Dermis blood vessel endothelial cell (primary cell): ENCODE measurements around the gene PTPRN2. TPM values are rescaled to one million over a fixed set of nuclear protein-coding genes. Genes with fewer than 3 reads are reported as not detected.

Experiments used
- DNase-seq: peaks from one replicate; pipeline ENCODE4 v3.0.0; 2010
- total RNA-seq: library from RNA; depleted of rRNA; stranded (reverse); fragments of >200 nt; gene quantifications from 2 replicates; pipeline ENCODE4 v1.2.3, GENCODE V29; 2014

Gene PTPRN2
- total RNA-seq, 1 donor from 2014 or later: 2.2 TPM

DNA sequence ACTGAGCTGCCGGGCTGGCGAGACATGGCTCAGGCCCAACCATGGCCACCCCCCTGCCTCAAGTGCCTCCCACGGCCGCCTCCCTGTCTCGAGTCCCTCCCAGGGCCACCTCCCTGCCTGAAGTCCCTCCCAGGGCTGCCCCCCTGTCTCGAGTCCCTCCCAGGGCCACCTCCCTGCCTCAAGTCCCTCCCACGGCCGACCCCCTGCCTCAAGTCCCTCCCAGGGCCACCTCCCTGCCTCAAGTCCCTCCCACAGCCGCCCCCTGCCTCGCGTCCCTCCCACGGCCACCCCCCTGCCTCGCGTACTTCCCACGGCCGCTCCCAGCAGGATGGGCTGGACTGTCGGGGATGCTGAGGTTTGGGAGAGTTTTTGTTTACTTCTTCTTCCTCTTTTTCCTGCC, 462.5 kb downstream of the PTPRN2 start:
- no peak for DNase-seq

DNA sequence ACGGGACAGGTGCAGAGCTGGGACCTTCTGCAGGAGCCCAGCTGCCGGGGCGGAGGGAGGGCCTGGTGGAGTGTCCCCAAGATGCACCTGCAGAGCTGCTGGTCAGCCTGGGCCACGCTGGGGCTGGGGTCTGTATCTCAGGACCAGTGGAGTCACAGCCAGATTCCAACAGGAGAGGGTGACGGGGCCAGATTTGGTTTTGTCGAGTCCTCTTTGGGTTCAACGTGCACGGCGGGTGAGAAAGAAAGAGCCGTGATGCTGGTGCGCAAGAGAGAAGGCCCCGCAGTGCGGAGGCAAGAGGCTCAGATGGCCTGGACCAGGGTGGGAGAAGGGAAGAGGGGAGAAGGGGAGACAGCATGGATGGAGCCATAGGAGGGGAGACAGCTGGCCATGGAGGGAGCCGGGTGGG, 462.9 kb downstream of the PTPRN2 start:
- DNase-seq: no peak

DNA sequence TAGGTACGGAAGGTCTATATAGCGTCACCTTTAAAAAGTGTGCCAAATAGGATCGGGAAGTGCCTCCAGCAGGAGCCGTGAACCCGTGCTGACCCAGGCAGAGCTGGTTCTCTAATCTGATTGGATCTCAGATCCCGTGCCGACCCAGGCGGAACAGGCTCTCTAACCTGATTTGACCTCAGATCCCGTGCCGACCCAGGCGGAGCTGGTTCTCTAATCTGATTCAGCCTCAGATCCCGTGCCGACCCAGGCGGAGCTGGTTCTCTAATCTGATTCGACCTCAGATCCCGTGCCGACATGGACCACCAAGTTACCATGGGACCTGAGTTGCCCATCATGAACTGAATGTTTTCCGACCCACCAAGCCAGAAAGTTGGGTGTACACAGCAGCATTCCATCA, 463.9 kb downstream of the PTPRN2 start:
- no peak for DNase-seq

DNA sequence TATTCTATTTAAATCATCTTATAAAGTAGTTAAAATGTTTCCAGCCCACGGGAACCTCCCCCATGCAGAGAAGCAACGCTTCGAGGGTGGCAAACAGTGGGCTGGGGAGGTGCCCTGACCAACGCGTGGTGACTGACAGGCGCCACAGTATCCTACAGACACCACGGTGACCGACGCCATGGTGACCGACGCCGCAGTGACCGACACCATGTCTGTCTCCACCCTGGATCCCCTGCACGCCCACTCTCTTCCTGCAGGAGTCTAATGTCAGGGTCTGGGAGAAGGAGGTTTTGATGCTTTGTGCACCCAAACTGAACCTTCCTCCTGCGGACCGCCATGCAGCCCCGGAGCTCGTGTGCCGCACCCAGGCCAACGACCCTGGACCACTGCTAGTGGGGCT, 464.4 kb downstream of the PTPRN2 start:
- DNase-seq: no peak

DNA sequence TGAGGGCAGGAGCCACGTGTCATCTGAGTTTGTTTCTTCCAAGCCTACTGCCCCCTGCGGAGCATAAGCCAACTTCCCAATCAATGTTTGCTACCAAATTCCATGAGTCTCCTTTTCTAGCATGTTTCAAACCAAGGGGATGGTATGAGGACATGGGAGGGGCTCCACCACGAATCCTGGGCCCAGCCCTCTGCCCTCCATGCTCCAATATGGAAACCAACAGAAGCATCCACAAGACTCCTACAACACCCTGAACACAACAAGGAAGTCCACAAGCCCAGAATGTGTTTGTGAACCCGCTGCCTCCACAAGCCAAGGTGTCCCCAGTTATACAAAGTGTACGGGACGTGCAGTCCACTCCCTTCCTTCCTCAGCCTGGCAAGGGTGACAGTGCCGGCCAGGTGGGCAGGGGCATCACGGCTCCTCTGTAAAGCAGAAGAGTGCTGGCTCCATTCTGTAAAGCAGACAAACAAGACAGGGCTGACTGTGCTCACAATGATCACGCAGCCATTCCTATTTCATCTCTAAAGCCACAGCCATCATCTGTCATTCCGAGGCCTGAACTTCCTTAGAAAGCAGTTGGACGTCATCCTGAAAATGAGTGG, 466.1 kb downstream of the PTPRN2 start:
- DNase-seq: no peak

DNA sequence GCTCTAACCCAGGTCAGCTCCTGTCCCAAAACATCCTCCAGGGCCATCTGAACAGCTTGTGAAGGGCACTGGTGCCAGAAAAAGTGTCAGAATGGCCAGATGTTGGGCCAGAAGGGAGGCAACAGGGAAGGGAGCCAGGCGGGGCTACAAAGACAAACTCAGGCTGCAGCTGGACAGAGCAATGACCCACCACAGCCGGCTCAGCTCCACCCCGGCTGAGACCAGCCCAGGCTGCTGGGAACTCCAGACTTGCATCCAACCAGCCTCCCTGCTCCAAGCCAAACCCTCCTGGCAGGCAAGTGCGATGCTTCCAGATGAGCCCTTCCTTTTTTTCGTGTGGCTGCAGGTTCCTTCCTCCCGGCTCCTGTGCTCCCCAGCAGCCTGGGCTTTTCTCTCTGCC, 466.9 kb downstream of the PTPRN2 start:
- no peak for DNase-seq

DNA sequence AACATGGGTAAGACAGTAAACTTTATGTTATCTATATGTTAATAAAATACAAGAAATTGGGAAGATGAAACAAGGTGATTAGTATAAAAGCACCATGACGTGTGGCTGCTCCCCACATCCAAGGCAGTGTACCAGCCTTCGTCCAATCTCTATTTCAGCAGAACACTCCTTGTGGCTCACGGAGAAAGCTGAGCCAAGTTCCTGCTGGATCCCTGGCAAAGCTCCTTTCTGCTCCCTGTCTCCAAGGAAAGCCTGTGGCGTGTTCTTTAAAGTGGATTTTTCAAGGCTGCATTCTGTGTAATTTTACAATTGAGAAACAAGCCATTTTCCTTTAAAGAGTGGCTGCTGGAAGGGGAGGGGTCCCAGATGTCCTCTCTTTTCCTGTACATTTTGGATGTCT, 467.3 kb downstream of the PTPRN2 start:
- DNase-seq: no peak

DNA sequence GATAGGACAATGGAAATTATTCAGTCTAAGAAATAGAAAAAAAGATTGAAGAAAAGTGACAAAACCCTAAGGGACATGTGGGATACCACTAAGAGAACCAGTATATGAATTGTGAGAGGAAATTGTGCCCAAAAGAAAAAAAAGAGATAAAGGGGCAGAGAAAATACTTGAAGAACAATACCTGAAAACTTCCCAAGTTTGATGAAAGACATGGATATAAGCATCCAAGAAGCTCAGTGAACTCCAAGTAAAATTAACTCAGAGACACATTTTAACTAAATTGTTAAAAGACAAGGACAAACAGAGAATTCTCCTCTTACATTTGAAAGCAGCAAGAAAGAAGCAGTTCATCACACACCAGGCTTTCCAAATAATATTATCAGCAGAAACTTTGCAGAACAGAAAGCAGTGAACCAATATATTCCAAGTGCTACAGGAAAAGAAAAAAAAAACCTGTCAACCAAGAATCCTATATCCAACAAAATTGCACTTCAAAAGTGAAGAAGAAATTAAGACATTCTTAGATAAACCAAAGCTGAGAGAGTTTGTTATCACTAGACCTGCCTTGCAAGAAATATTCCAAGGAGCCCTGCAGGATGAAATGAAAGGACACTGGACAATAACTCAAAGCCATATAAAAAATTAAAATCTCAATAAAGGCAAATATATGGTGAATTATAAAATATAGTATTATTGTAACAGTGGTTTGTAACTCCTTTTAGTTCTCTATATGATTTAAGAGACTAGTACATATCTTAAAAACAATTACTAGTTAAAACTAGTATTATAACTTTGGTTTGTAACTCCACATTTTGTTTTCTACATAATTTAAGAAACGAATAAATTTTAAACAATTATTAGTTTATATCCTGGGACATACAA, 470.0 kb downstream of the PTPRN2 start:
- no peak for DNase-seq

DNA sequence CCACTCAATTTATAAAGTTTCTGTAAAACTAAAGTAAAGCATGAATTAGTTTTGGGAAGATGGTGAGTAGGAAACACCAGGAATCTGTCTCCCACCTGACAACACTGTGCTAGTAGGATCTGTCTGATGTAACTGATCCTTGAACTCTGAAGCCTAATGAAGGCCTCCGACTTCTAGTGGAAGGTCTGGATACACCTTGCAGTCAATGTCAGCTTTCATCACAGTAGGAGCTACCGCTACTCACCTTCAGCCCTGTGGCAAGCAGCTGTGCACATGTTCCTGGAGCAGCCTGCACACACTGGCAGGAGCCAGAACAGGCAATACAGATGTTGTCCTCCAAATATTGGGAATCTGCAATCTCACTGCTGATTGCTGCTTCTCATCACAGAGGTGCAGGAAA, 471.4 kb downstream of the PTPRN2 start:
- DNase-seq: no peak

DNA sequence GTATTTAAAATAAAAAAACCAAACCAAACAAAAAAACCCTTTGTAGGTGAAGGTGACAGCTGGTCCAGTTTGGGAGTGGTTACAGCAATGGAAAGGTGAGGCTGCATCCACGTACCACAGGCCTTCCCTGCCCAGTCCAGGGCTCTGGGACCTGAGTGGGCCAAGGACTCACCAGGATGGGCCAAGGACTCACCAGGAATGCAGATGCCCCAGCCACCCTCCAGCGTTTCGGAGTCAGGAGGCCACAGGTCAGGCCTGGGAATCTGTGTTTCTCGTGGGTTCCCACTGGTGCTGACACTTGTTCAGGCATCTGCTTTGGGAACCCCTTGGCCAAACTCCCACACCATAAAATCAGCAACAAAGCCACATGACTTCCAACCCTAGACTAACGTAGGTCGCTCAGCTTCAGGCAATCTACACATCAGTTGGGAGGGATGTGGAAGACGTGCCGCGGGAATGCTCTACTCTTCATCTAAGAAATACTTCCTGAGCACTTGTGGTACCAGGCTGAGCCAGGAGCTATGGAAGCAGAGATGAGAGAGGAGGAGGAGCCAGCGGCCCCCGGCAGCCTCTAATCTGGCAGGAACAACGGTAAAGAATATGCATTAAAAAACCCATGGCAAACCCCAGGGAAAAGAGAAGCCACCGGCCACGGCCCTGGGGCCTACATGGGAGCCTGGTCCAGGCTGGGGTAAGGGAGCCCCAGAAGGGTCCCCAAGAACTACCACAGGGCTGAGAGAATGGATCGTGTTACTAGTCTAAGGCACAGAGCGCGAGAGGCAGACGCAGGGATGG, 473.4 kb downstream of the PTPRN2 start:
- DNase-seq: no peak

DNA sequence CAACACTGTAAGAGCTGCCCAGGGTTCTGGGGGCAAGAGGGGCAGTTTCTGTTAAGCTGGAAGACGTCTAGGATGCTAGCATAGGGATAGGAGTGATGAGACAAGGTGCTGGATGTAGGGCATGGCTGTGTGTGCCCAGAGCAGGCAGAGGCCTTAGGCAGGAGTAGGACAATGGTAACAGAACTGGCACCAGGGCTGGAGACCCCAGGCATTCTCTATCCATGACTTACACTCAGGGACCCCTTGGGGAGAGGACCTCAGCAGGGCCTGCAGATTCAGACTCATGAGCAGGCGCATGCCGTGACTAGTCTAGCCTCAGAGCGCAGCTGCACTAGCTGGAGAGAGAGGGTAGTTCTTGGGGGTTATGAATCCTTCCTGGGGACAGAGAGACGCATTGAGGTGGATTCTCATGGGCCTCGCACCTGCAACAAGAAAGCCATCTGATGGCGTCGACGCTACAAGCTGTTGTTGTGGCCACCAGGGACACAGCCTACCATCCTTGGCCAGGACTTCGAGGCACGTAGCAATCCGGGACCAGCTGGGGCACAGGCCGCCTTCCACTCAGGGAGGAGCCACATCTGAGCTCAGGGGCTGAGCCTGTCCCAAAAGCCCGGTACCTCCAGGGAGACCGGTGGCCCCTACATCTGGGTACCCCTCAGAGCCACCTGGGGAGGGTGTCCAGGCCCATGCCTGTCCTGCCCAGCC, 474.1 kb downstream of the PTPRN2 start:
- DNase-seq: no peak

DNA sequence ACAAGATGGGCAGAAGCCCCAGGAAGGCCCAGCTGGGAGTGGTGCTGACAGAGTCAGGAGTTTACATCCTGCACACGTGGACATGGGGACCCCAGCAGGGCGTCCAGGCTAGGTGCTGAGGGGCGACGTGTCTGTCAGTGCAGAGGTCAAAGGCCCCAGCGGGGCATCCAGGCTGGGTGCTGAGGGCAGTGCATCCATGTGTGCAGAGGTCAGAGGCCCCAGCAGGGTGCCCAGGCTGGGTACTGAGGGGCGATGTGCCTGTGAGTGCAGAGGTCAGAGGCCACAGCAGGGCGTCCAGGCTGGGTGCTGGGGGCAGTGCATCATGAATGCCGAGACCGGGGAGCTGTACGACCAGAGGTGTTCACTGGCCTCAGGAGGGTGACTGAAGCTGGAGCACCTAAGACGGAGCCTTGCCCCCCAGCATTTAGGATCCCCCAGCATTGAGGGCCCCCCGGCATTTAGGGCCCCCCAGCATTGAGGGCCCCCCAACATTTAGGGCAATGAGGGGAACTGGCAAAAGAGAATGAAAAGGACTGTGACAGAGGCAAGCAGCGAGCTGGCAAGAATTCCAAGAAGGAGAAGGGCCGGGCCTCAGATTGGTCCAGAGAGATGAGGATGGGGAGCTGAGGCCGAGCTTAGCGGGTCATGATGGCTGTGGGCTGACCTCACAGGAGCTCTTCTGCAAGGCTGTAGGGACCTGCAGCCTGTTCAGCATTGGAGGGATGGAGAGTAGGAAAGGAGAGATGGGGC, 474.9 kb downstream of the PTPRN2 start:
- no peak for DNase-seq

DNA sequence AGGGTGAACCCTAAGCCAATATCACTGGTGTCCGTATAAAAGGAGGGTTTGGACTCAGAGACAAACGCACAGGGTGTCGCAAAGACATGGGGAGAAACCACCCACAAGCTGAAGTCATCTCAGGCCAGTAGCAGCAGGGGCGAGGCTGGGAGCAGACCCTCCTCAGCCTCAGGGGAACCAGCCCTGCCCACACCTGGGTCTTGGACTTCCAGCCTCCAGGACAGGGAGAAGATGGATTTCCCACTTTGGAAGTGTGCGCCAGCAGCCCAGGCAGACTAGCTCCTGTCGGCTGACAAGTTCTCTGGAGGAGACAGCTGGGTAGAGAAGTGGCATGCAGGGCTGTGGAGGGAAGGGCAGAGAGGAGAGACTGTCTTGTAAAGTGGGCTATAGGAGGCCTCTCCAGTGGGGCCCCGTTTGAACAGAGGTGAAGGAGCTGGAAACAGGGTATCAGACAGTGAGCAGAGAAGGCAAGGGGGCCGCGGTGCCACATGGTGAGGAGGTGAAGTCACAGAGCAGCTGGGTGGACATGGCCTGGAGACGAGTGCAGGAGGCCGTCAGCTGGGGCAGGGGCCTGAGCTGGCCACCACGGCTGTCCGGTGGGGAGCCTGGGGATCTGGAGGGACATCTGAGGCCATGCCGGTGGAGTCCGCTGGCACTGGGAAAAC, 475.6 kb downstream of the PTPRN2 start:
- no peak for DNase-seq

DNA sequence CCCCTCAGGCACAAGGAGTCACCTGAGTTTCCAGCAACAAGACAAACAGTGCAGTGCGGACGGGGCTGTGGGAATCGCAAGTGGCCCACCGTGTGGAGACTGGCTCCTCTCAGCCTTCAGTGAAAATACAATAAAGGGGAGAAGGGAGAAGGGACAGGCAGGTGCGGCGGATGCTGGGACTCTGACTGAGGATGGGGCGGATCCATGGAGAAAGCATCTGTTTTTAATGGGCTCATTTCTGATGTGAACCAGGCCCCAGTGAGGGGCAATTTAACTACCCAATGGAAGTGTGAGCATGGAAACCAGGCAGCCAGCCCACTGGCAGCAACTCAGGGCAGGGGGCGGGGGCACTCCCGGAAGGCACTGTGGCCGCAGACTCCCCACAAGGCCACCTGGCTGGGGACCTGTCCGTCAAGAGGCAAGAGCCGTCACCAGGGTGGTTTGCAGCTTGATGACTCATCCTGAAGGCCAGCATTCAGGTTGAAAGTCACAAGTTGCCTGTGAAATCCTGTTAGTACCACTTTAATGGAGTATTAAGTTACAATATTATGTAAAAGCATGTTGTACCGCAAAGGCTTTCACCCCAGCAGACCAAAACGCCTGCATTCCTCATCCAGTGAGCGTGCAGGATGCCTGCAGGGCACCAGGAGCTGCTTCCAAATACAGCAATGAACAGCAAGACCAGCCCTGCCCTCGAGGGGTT, 476.4 kb downstream of the PTPRN2 start:
- no peak for DNase-seq

DNA sequence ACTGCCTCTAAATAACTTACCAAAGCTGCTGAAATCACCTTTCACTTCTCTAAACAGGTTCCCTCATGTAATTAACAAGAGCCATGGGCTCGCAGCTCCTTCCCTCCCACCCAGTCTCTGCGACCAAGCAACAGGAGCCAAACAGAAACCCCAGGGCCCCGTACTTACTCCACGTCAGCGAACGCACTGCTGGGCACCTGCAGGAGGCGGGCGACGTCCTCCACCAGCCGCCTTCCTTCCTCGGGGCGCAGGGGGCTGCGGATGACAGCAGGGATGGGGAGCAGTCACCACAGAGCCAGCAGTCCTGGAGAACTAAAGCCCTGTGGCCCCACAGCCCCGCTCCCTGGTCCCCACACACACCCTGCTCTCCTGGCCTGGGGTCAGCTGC, 477.0 kb downstream of the PTPRN2 start:
- no peak for DNase-seq

DNA sequence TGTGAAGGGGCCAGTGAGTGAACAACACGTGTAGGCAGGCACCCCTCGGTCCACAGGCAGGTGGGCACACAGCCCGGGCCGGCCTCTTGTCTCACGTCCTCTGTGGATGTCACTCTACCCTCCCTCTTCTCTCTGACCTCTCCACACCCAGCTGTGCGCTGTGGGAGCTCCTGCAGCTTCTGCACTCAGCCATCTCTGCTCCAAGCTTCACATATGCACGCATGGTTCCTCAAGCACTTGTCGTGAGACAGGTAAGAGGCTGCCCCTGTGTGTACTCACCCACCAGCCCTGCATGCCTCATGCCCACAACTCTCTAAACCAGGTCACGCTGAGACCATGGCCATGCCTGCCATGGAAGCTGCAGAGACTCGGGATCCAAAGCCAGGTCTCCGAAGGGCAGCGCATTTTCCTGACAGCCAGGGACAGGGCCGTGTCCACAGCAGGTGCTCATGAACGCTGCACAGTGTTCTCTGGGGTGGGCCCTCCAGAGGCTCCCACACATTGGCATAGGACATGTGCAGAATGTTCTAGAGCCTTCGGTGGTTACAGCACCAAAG, 477.5 kb downstream of the PTPRN2 start:
- DNase-seq: no peak

DNA sequence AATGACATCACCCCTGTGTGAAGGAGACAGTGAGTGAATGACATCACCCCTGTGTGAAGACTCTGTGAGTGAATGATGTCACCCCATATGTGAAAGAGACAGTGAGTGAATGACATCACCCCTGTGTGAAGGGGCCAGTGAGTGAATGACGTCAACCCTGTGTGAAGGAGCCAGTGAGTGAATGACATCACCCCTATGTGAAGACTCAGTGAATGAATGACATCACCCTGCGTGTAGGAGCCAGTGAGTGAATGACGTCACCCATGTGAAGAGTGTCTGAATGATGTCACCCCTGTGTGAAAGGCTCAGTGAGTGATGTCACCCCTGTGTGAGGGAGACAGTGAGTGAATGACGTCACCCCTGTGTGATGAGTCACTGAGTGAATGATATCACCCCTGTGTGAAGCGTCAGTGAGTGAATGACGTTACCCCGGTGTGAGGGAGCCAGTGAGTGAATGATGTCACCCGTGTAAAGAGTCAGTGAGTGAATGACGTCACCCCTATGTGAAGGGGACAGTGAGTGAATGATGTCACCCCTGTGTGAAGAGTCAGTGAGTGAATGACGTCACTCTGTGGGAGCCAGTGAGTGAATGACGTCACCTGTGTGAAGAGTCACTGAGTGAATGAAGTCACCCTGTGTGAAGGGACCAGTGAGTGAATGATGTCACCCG, 478.1 kb downstream of the PTPRN2 start:
- DNase-seq: no peak

DNA sequence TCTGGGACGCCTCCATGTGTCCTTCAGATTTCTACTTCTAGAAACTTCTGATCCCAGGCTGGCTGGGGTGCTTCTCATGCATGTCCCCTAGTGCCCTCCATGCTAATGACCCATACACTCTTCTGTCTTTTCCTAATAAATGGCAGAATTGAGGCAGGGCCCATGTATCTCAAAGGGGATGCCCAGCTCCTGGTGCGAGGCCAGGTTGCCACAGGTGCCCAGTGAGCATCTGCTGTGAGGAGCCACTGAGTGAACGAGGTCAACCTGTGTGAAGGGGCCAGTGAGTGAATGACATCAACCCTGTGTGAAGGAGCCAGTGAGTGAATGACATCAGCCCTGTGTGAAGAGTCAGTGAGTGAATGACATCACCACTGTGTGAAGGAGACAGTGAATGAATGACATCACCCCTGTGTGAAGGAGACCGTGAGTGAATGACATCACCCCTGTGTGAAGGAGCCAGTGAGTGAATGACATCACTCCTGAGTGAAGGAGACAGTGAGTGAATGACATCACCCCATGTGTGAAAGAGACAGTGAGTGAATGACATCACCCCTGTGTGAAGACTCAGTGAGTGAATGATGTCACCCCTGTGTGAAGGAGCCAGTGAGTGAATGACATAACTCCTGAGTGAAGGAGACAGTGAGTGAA, 478.9 kb downstream of the PTPRN2 start:
- no peak for DNase-seq

DNA sequence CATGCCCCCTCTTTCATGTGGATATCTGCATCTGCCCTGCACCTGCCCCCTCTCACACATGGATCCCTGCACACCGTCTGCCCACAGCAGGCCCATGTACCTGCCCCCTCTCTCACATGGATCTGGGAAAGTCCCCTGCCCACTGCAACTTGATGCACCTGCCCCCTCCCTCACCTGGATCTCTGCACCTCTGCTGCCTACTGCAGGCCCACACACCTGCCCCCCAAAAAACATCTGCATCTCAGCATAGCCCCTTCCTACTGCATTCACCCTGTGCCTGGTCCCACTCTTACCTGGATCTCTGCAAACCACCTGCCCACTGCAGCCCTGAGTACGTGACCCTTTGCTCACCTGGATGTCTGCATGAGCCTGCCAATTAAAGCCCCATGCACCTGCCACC, 479.8 kb downstream of the PTPRN2 start:
- DNase-seq: no peak

DNA sequence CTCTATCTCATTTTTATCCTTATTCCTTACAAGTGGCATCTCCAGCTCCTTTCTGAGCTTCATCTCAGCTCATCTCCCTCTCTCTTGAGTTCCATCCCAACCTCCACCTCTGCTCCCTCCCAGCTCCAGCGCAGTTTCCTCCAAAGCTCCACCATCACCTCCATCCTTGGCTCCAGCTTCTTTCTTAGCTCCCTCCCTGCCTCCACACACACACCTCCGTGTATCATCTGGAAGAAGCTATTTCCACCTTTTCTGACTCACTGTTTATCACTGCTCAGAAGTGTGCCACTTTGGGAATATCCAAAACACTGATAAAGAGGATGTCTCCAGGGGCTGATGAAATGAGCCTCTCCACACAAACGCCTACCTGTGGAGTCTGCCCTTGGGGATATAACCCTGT, 481.4 kb downstream of the PTPRN2 start:
- DNase-seq: no peak
